Esophagus muscularis mucosa (tissue), 4 donors: ENCODE data around the gene PPFIBP1. TPM values are rescaled to one million over a fixed set of nuclear protein-coding genes. Genes with fewer than 3 reads are reported as not detected.
"Not testable (repeated sequence)": the region's sequence is repeated elsewhere in the genome, so short reads cannot be mapped to it uniquely, and the experiment has no call there.

ENCODE experiments used
- DNase-seq: peaks from one replicate; pipeline ENCODE4 v3.0.0-alpha.2; 2017; ENCODE audit errors: extremely low spot score
- H3K27ac ChIP-seq, 4 donors: fragments of 200-600 bp; sonication (generic); replicated peaks in 1 of 4; 1 replicate in 3 of 4; 2 replicates in 1 of 4; pipeline ENCODE4 v1.5.1; 2016 to 2019; ENCODE audit warnings: mild to moderate bottlenecking in 1 of 4
- H3K27me3 ChIP-seq, 4 donors: fragments of 200-600 bp; sonication (generic); one replicate each; pipeline versions ENCODE4 v1.5.1 to v1.6.0; 2016 to 2019
- H3K36me3 ChIP-seq, 4 donors: fragments of 200-600 bp; sonication (generic); one replicate each; pipeline ENCODE4 v1.5.1; 2016 to 2019
- H3K4me1 ChIP-seq, 4 donors: fragments of 200-600 bp; sonication (generic); one replicate each; pipeline ENCODE4 v1.5.1; 2016 to 2019
- H3K4me3 ChIP-seq, 4 donors: fragments of 200-600 bp; sonication (generic); 1 replicate in 2 of 4; 2 replicates in 2 of 4; pipeline ENCODE4 v1.5.1; 2016 to 2019; ENCODE audit warnings: mild to moderate bottlenecking in 4 of 4, moderate library complexity in 1 of 4
- H3K9me3 ChIP-seq, 4 donors: fragments of 200-600 bp; sonication (generic); 1 replicate in 3 of 4; 2 replicates in 1 of 4; pipeline ENCODE4 v1.5.1; 2016 to 2019
- EP300 ChIP-seq: sonication (generic); formaldehyde crosslinking; IDR thresholded peaks from one replicate; pipeline ENCODE4 v1.6.1; 2017; ENCODE audit warnings: antibody characterized with exemption
- POLR2A ChIP-seq: fragments of 450-650 bp; IDR thresholded peaks from one replicate; pipeline ENCODE4 v1.6.1; 2017; ENCODE audit warnings: antibody characterized with exemption, moderate library complexity, mild to moderate bottlenecking, low read depth
- POLR2AphosphoS5 ChIP-seq, 2 donors: sonication (generic); formaldehyde crosslinking; IDR thresholded peaks; one replicate each; pipeline ENCODE4 v1.6.1; 2017; ENCODE audit warnings: antibody characterized with exemption in 2 of 2
- WGBS: methylation state at CpG from one replicate; pipeline ENCODE4 v1.1.5; 2018; 5-methylcytosine and 5-hydroxymethylcytosine counted together
- intact Hi-C: fragments of 100-400 bp; cut with DNase I; formaldehyde crosslinking; loops from one replicate; pipeline ENCODE4 v1.15.1; 2023
- total RNA-seq, 4 donors: library from RNA; depleted of rRNA; stranded (reverse); fragments of >200 nt; gene quantifications; one replicate each; pipeline versions ENCODE4 v1.1.0 to v1.2.1, GENCODE V29; 2016
- TF ChIP-seq, protein P1 (sequence below), 3 experiments: fragments of 200-600 bp in 2 of 3; fragments of 450-650 bp in 1 of 3; sonication (generic) in 2 of 3; IDR thresholded peaks; one replicate each; pipeline ENCODE4 v1.5.1; 2017 to 2019; ENCODE audit warnings: antibody characterized with exemption in 3 of 3, mild to moderate bottlenecking in 2 of 3, moderate library complexity in 1 of 3

The PPFIBP1 gene
- total RNA-seq, 4 donors from 2014 or later, result 53.2 to 79.0 (median 66.5) TPM

DNA sequence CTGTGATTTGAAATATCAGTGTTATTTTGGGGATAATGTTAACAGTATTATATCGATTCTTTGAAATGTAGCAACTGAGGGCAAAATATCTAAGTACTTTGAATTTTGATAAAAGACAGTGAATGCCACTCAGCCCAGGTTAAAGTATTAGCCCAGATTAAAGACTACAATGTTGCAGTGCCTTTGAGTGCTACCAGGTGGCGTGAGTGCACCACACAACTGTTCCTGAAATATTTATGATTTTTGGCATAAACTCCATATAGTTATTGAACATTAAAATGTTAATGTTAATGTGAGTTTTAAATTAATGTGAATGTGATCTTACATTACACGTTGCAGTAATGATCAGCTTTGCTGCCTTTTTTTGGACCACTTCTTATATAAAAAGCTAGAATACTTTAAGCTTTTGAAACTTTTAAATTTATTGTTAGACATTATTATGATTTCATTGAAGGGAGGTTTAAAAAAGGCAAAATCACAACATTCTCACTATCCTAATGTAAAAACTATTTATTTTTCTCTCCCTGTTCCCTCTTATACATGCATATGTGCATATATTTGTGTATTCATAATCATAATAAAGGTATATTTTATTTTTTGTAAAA is 209.1 kb downstream of the PPFIBP1 start:
- peaks cover 4 to 65% (median 33%) of the 10 kb centered on the region in 4 donors for H3K36me3 ChIP-seq
- H3K27me3 ChIP-seq, result no peaks in the 10 kb centered on the region
- DNase-seq, result no peak
- no peaks in the 10 kb centered on the region for H3K4me1 ChIP-seq
- H3K4me3 ChIP-seq, result no peak overlapping the region
- WGBS, result 36% methylated on average over 3 of the region's 3 CpGs
- H3K27ac ChIP-seq, result no peak overlapping the region
- TF ChIP-seq POLR2A, result no peak
- TF ChIP-seq, protein P1, sequence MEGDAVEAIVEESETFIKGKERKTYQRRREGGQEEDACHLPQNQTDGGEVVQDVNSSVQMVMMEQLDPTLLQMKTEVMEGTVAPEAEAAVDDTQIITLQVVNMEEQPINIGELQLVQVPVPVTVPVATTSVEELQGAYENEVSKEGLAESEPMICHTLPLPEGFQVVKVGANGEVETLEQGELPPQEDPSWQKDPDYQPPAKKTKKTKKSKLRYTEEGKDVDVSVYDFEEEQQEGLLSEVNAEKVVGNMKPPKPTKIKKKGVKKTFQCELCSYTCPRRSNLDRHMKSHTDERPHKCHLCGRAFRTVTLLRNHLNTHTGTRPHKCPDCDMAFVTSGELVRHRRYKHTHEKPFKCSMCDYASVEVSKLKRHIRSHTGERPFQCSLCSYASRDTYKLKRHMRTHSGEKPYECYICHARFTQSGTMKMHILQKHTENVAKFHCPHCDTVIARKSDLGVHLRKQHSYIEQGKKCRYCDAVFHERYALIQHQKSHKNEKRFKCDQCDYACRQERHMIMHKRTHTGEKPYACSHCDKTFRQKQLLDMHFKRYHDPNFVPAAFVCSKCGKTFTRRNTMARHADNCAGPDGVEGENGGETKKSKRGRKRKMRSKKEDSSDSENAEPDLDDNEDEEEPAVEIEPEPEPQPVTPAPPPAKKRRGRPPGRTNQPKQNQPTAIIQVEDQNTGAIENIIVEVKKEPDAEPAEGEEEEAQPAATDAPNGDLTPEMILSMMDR (IDR thresholded peaks at IDR 0.05), result peak; percentile 83 to 86 (median 85)
- intact Hi-C loops, result loop anchor here (2.0 to 5.0 kb wide), 2 partner anchors 88 to 209 kb away; no protein-coding TSS in a partner anchor
- no peaks in the 10 kb centered on the region for H3K9me3 ChIP-seq

DNA sequence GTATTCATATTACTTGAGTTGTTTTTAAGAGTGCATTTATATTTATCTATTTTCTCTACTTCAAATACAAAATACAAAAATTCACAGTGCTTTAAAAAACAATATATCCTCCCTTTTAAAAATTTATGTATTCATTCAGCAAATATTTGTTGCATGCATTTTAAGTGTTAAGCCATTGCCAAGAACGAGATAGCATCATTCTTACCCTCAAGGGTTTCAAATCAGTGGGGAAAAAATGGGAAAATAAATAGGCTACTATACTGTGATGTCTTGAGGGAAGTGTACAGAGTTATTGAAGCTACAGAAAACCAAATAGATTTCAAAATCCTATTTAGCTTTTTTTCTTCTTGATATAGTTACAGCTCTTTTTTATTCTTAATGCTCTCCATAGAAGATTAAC is 209.8 kb downstream of the PPFIBP1 start:
- no peak overlapping the region for H3K27ac ChIP-seq

DNA sequence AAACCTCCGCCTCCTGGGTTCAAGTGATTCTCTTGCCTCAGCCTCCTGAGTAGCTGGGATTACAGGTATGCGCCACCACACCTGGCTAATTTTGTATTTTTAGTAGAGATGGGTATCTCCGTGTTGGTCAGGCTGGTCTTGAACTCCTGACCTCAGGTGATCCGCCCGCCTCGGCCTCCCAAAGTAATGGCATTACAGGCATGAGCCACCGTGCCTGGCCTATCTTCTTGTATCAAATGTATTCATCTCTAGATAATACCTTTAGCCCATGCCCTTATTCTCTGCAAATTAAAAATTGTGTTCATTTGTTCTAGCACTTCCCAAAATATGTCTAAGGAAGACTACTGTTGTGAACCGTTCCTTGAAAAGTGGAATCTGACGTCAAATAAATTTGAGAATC is 210.3 kb downstream of the PPFIBP1 start:
- DNase-seq, H3K27ac ChIP-seq, H3K4me3 ChIP-seq, H3K27me3 ChIP-seq, H3K4me1 ChIP-seq, H3K9me3 ChIP-seq: not testable (repeated sequence)
- 95% methylated on average over 9 of the region's 9 CpGs for WGBS
- peaks cover 7 to 77% (median 38%) of the 10 kb centered on the region in 4 donors for H3K36me3 ChIP-seq
- intact Hi-C loops, result loop anchor here (5.0 kb wide), 1 partner anchor 208 kb away; no protein-coding TSS in a partner anchor

More for the DNA sequence above, 209.8 kb downstream of the PPFIBP1 start:
- intact Hi-C loops, result loop anchor here (2.0 to 5.0 kb wide), 2 partner anchors 87 to 209 kb away; no protein-coding TSS in a partner anchor
- no peaks in the 10 kb centered on the region for H3K9me3 ChIP-seq
- peaks cover 4 to 72% (median 35%) of the 10 kb centered on the region in 4 donors for H3K36me3 ChIP-seq
- 88% methylated on average over 1 of the region's 1 CpG for WGBS
- TF ChIP-seq POLR2AphosphoS5 (IDR thresholded peaks at IDR 0.05) (no peak), EP300 (no peak), POLR2A (no peak)
- TF ChIP-seq, protein P1 (IDR thresholded peaks at IDR 0.05), result no peak
- no peak for DNase-seq
- H3K4me1 ChIP-seq, result no peaks in the 10 kb centered on the region
- no peaks in the 10 kb centered on the region for H3K27me3 ChIP-seq
- no peak overlapping the region for H3K4me3 ChIP-seq

DNA sequence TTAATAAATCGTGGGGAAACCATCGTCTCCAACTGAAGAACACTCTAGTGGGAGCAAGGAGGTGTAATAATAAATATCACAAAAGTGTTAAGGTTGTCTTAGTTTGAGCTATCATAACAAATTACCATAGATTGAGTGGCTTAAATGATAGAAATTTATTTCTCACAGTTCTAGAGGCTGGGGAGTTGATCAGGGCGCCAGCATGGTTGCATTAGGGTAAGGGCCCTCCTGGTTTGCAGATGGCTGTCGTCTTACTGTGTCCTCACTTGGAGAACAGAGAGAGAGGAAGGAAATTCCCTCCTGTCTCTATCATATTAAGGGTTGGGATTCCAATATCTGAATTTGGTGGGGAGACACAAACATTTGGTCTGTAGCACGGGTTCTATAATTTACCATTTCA is 219.6 kb downstream of the PPFIBP1 start:
- intact Hi-C loops, result loop anchor here (5.0 kb wide), 1 partner anchor 39 kb away; the partner anchor contains the start of genes KLHL42 and MANSC4
- H3K4me3 ChIP-seq, result no peak overlapping the region
- WGBS, result 94% methylated on average over 5 of the region's 5 CpGs
- no peaks in the 10 kb centered on the region for H3K27me3 ChIP-seq
- peaks cover 4 to 24% (median 21%) of the 10 kb centered on the region in 4 donors for H3K4me1 ChIP-seq
- no peak overlapping the region for H3K27ac ChIP-seq
- TF ChIP-seq POLR2AphosphoS5 (IDR thresholded peaks at IDR 0.05), result no peak
- TF ChIP-seq, protein P1 (IDR thresholded peaks at IDR 0.05), result no peak
- TF ChIP-seq POLR2A, result no peak
- no peak for TF ChIP-seq EP300
- no peak for DNase-seq
- no peaks in the 10 kb centered on the region for H3K9me3 ChIP-seq
- H3K36me3 ChIP-seq, result peaks cover 8 to 58% (median 35%) of the 10 kb centered on the region in 4 donors

Other genes with a start within 250 kb of the PPFIBP1 start
- gene BMAL2, start 191.4 kb upstream of the PPFIBP1 start, total RNA-seq, result 1 to 10 TPM; 3.6 to 7.3 (median 5.0) TPM
- not detected for gene SMCO2, start 77.5 kb upstream of the PPFIBP1 start, total RNA-seq
- 1 to 10 TPM; 1.2 to 2.5 (median 1.3) TPM for gene REP15, start 172.2 kb downstream of the PPFIBP1 start, total RNA-seq
- 10 to 100 TPM; 34.5 to 39.5 (median 37.6) TPM for gene MRPS35, start 186.6 kb downstream of the PPFIBP1 start, total RNA-seq